Measurements from ENCODE around the gene PHACTR1. TPM values are rescaled to one million over a fixed set of nuclear protein-coding genes. Genes with fewer than 3 reads are reported as not detected.

Gene PHACTR1
- total and polyA plus RNA-seq, 9 of the 15 experiments (the other 6 are each of a cell fraction or from before 2014, with no cell fraction given): 11.5 to 32.6 (median 22.0) TPM

DNA sequence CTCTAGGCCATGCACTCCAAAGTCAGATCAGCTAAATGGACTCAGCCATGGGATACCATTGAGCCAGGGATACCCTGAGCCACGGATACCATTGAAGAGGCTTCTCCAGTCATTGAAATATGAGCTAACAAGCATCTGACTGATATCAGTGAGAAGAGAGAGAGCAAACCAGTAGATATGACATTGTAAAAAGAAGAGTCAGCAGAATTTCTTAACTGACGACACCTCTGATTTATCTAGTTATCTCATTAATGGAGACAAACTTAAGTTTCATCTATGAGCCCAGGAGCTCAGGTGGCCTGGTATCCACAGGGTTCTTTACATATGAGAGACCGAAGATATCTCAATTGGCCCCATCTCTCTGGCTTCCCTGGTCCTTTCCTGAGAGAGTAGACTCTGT is 471.1 kb downstream of the PHACTR1 start (continued):
- no peak for TF ChIP-seq SIN3A (IDR thresholded peaks at IDR 0.05; ENCODE audit: borderline replicate concordance in 2 of 2, control insufficient read depth in 1 of 2, low read depth in 2 of 2, low read length in 2 of 2)
- no peak for TF ChIP-seq TGIF2 (CRISPR knock-in tag; IDR thresholded peaks at IDR 0.05)
- TF ChIP-seq SETDB1 (IDR thresholded peaks at IDR 0.05; ENCODE audit: low read length): no peak
- no peak for TF ChIP-seq ZNF311 (CRISPR knock-in tag; IDR thresholded peaks at IDR 0.05)
- no peak for TF ChIP-seq L3MBTL2 (IDR thresholded peaks at IDR 0.05)
- no peak for TF ChIP-seq POU5F1 (IDR thresholded peaks at IDR 0.05; ENCODE audit: borderline replicate concordance, low read depth, low read length, partially characterized antibody)
- TF ChIP-seq ZNF232 (CRISPR knock-in tag; IDR thresholded peaks at IDR 0.05): no peak

GRCh38 chr6:13188306-13188705 is 471.7 kb downstream of the PHACTR1 start:
- H3K9me3 ChIP-seq (replicated peaks; ENCODE audit: control insufficient read depth, insufficient read depth, low read depth, low read length): no peaks in the 10 kb centered on the region
- H3K27me3 ChIP-seq (ENCODE audit: control insufficient read depth in 2 of 2, insufficient read depth in 2 of 2, low read length in 2 of 2): peaks cover 38 to 49% of the 10 kb centered on the region in 2 experiments
- H4K20me1 ChIP-seq (replicated peaks; ENCODE audit: control insufficient read depth, insufficient read depth, low read length): no peaks in the 10 kb centered on the region
- no TSS peak for BruUV-seq (replicated peaks)
- ChIA-PET POLR2A (interaction anchor here (0.7 kb wide), 1 partner anchor 140 kb away, joined by 3 read pairs; the partner anchor contains the start of gene TBC1D7), CTCF (ENCODE audit: low intra/inter-chr PET ratio) (no interaction called here)
- H2AFZ ChIP-seq (ENCODE audit: low read depth, low read length): no peak overlapping the region
- WGBS (ENCODE audit: insufficient coverage, low coverage, missing lambda C conversion rate): 4% methylated on average over 3 of the region's 3 CpGs
- H3K36me3 ChIP-seq (ENCODE audit: control insufficient read depth, insufficient read depth, low read length): no peaks in the 10 kb centered on the region
- H3K79me2 ChIP-seq (ENCODE audit: control insufficient read depth, insufficient read depth, low read length): no peaks in the 10 kb centered on the region
- no peak overlapping the region for H3K4me3 ChIP-seq
- no peak for FAIRE-seq
- H3K27ac ChIP-seq (ENCODE audit: extremely low read depth, low read depth, low read length): no peak overlapping the region
- intact Hi-C loops (cut with micrococcal nuclease) (no loop called here), in situ Hi-C loops (cut with MboI) (no loop called here)
- no peak overlapping the region for H3K9ac ChIP-seq (ENCODE audit: insufficient read depth in 1 of 2, low read depth in 2 of 2, low read length in 2 of 2)
- no peaks in the 10 kb centered on the region for H3K4me1 ChIP-seq (replicated peaks in 1 of 2; ENCODE audit: control insufficient read depth in 2 of 2, insufficient read depth in 2 of 2, low read length in 2 of 2)
- DNase-seq (ENCODE audit: extremely low read depth in 1 of 4, low spot score in 3 of 4): no peak
- ATAC-seq: no peak
- no peaks in the 10 kb centered on the region for H3K9me1 ChIP-seq (ENCODE audit: control insufficient read depth, insufficient read depth, low read length)
- H3K4me2 ChIP-seq (ENCODE audit: insufficient read depth, low read length): no peak overlapping the region
- TF ChIP-seq SMARCE1 (IDR thresholded peaks at IDR 0.05) (no peak), PHB2 (IDR thresholded peaks at IDR 0.05; ENCODE audit: low read depth) (no peak), SRSF7 (optimal IDR thresholded peaks at IDR 0.05; ENCODE audit: low read depth, low read length) (no peak), ZNF224 (CRISPR knock-in tag; IDR thresholded peaks at IDR 0.05) (no peak), ZNF584 (CRISPR knock-in tag; IDR thresholded peaks at IDR 0.05; ENCODE audit: low read depth) (no peak), NFRKB (IDR thresholded peaks at IDR 0.05; ENCODE audit: low read depth) (no peak), MEIS2 (IDR thresholded peaks at IDR 0.05; ENCODE audit: partially characterized antibody) (peak; percentile 31)
- TF ChIP-seq, protein P1, sequence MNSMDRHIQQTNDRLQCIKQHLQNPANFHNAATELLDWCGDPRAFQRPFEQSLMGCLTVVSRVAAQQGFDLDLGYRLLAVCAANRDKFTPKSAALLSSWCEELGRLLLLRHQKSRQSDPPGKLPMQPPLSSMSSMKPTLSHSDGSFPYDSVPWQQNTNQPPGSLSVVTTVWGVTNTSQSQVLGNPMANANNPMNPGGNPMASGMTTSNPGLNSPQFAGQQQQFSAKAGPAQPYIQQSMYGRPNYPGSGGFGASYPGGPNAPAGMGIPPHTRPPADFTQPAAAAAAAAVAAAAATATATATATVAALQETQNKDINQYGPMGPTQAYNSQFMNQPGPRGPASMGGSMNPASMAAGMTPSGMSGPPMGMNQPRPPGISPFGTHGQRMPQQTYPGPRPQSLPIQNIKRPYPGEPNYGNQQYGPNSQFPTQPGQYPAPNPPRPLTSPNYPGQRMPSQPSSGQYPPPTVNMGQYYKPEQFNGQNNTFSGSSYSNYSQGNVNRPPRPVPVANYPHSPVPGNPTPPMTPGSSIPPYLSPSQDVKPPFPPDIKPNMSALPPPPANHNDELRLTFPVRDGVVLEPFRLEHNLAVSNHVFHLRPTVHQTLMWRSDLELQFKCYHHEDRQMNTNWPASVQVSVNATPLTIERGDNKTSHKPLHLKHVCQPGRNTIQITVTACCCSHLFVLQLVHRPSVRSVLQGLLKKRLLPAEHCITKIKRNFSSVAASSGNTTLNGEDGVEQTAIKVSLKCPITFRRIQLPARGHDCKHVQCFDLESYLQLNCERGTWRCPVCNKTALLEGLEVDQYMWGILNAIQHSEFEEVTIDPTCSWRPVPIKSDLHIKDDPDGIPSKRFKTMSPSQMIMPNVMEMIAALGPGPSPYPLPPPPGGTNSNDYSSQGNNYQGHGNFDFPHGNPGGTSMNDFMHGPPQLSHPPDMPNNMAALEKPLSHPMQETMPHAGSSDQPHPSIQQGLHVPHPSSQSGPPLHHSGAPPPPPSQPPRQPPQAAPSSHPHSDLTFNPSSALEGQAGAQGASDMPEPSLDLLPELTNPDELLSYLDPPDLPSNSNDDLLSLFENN (IDR thresholded peaks at IDR 0.05; ENCODE audit: low read depth in 2 of 2, low read length in 2 of 2): no peak
- TF ChIP-seq, protein P2, sequence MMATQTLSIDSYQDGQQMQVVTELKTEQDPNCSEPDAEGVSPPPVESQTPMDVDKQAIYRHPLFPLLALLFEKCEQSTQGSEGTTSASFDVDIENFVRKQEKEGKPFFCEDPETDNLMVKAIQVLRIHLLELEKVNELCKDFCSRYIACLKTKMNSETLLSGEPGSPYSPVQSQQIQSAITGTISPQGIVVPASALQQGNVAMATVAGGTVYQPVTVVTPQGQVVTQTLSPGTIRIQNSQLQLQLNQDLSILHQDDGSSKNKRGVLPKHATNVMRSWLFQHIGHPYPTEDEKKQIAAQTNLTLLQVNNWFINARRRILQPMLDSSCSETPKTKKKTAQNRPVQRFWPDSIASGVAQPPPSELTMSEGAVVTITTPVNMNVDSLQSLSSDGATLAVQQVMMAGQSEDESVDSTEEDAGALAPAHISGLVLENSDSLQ (IDR thresholded peaks at IDR 0.05): 0 out of 2 replicates have a peak, but pooled peaks have one; percentile 33
